HEK293 (cell line): ENCODE results near the gene CEP72.

Experiments
- EGR2 ChIP-seq: fragments of 450-650 bp; formaldehyde crosslinking; IDR thresholded peaks from 2 replicates; pipeline ENCODE4 v1.5.1; 2016; ENCODE audit warnings: low read depth, missing biosample characterization, missing genetic modification characterization
- GLIS1 ChIP-seq: fragments of 450-650 bp; formaldehyde crosslinking; IDR thresholded peaks from 2 replicates; pipeline ENCODE4 v1.5.1; 2016; ENCODE audit warnings: missing biosample characterization, missing genetic modification characterization
- KLF16 ChIP-seq: fragments of 450-650 bp; formaldehyde crosslinking; IDR thresholded peaks from 2 replicates; pipeline ENCODE4 v1.5.1; 2017; ENCODE audit warnings: missing biosample characterization, missing genetic modification characterization
- KLF8 ChIP-seq: fragments of 450-650 bp; formaldehyde crosslinking; IDR thresholded peaks from 2 replicates; pipeline ENCODE4 v1.5.1; 2016; ENCODE audit warnings: missing biosample characterization, missing genetic modification characterization
- OVOL3 ChIP-seq: fragments of 450-650 bp; formaldehyde crosslinking; IDR thresholded peaks from 2 replicates; pipeline ENCODE4 v1.5.1; 2016; ENCODE audit warnings: missing biosample characterization, missing genetic modification characterization
- ZBTB44 ChIP-seq: fragments of 450-650 bp; IDR thresholded peaks from 2 replicates; pipeline ENCODE4 v1.5.1; 2018; ENCODE audit warnings: missing biosample characterization, mild to moderate bottlenecking, missing genetic modification characterization
- ZFHX2 ChIP-seq: fragments of 450-650 bp; formaldehyde crosslinking; conservative IDR thresholded peaks from 2 replicates; pipeline ENCODE4 v1.5.1; 2016; ENCODE audit warnings: missing biosample characterization, missing genetic modification characterization
- ZIC2 ChIP-seq: fragments of 450-650 bp; formaldehyde crosslinking; IDR thresholded peaks from 2 replicates; pipeline ENCODE4 v1.5.1; 2016; ENCODE audit warnings: missing biosample characterization, missing genetic modification characterization
- ZNF114 ChIP-seq: fragments of 450-650 bp; formaldehyde crosslinking; IDR thresholded peaks from 2 replicates; pipeline ENCODE4 v1.5.0; 2017; ENCODE audit warnings: missing biosample characterization, missing genetic modification characterization
- ZNF121 ChIP-seq: fragments of 450-650 bp; formaldehyde crosslinking; IDR thresholded peaks from 2 replicates; pipeline ENCODE4 v1.5.1; 2016; ENCODE audit warnings: missing biosample characterization, missing genetic modification characterization
- ZNF133 ChIP-seq: fragments of 450-650 bp; formaldehyde crosslinking; IDR thresholded peaks from 2 replicates; pipeline ENCODE4 v1.5.1; 2016; ENCODE audit warnings: missing biosample characterization, missing genetic modification characterization
- ZNF138 ChIP-seq: fragments of 450-650 bp; formaldehyde crosslinking; IDR thresholded peaks from 2 replicates; pipeline ENCODE4 v1.5.1; 2016; ENCODE audit warnings: missing biosample characterization, missing genetic modification characterization, borderline replicate concordance
- ZNF280D ChIP-seq: fragments of 450-650 bp; formaldehyde crosslinking; IDR thresholded peaks from 2 replicates; pipeline ENCODE4 v1.5.1; 2016; ENCODE audit warnings: missing biosample characterization, missing genetic modification characterization
- ZNF398 ChIP-seq: fragments of 450-650 bp; formaldehyde crosslinking; IDR thresholded peaks from 2 replicates; pipeline ENCODE4 v1.5.1; 2017; ENCODE audit warnings: missing biosample characterization, missing genetic modification characterization
- ZNF561 ChIP-seq: fragments of 450-650 bp; IDR thresholded peaks from 2 replicates; pipeline ENCODE4 v1.5.1; 2018; ENCODE audit warnings: missing biosample characterization, missing genetic modification characterization, borderline replicate concordance
- ZNF747 ChIP-seq: fragments of 450-650 bp; formaldehyde crosslinking; IDR thresholded peaks from 2 replicates; pipeline ENCODE4 v1.5.1; 2016; ENCODE audit warnings: missing biosample characterization, missing genetic modification characterization
- TF ChIP-seq, protein P1 (sequence below): fragments of 450-650 bp; formaldehyde crosslinking; IDR thresholded peaks from 2 replicates; pipeline ENCODE4 v1.5.1; 2016; ENCODE audit warnings: missing biosample characterization, missing genetic modification characterization
- TF ChIP-seq, protein P2 (sequence below): fragments of 450-650 bp; formaldehyde crosslinking; IDR thresholded peaks from 2 replicates; pipeline ENCODE4 v1.5.1; 2016; ENCODE audit warnings: missing biosample characterization, missing genetic modification characterization
- TF ChIP-seq, protein P3 (sequence below): fragments of 450-650 bp; formaldehyde crosslinking; IDR thresholded peaks from 2 replicates; pipeline ENCODE4 v1.5.1; 2016; ENCODE audit warnings: missing biosample characterization, missing genetic modification characterization
- TF ChIP-seq, protein P4 (sequence below): fragments of 450-650 bp; formaldehyde crosslinking; IDR thresholded peaks from 2 replicates; pipeline ENCODE4 v1.5.1; 2016; ENCODE audit warnings: missing biosample characterization, missing genetic modification characterization, low read depth
- TF ChIP-seq, protein P5 (sequence below): fragments of 450-650 bp; formaldehyde crosslinking; IDR thresholded peaks from 2 replicates; pipeline ENCODE4 v1.5.1; 2017; ENCODE audit warnings: missing biosample characterization, missing genetic modification characterization

CEP72 gene

GRCh38 chr5:616484-617039 is 4.4 kb downstream of the CEP72 start (continued):
- TF ChIP-seq EGR2 (tag by site-specific recombination), result peak; percentile 78; the same call in 1 of the 2 replicates
- TF ChIP-seq ZNF280D (tag by site-specific recombination), result no peak
- no peak for TF ChIP-seq ZNF138
- no peak for TF ChIP-seq ZBTB44
- no peak for TF ChIP-seq ZNF747 (tag by site-specific recombination)
- no peak for TF ChIP-seq ZNF398 (tag by site-specific recombination)
- TF ChIP-seq, protein P1, sequence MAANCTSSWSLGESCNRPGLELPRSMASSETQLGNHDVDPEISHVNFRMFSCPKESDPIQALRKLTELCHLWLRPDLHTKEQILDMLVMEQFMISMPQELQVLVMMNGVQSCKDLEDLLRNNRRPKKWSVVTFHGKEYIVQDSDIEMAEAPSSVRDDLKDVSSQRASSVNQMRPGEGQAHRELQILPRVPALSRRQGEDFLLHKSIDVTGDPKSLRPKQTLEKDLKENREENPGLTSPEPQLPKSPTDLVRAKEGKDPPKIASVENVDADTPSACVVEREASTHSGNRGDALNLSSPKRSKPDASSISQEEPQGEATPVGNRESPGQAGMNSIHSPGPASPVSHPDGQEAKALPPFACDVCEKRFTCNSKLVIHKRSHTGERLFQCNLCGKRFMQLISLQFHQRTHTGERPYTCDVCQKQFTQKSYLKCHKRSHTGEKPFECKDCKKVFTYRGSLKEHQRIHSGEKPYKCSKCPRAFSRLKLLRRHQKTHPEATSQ (tag by site-specific recombination), result no peak
- no peak for TF ChIP-seq KLF16 (tag by site-specific recombination)
- 0 out of 2 replicates have a peak, but pooled peaks have one; percentile 28 for TF ChIP-seq ZIC2 (tag by site-specific recombination)
- TF ChIP-seq, protein P2, sequence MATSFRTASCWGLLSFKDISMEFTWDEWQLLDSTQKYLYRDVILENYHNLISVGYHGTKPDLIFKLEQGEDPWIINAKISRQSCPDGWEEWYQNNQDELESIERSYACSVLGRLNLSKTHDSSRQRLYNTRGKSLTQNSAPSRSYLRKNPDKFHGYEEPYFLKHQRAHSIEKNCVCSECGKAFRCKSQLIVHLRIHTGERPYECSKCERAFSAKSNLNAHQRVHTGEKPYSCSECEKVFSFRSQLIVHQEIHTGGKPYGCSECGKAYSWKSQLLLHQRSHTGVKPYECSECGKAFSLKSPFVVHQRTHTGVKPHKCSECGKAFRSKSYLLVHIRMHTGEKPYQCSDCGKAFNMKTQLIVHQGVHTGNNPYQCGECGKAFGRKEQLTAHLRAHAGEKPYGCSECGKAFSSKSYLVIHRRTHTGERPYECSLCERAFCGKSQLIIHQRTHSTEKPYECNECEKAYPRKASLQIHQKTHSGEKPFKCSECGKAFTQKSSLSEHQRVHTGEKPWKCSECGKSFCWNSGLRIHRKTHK, result no peak
- TF ChIP-seq ZNF561 (tag by site-specific recombination), result no peak
- no peak for TF ChIP-seq KLF8 (tag by site-specific recombination)
- TF ChIP-seq, protein P3, sequence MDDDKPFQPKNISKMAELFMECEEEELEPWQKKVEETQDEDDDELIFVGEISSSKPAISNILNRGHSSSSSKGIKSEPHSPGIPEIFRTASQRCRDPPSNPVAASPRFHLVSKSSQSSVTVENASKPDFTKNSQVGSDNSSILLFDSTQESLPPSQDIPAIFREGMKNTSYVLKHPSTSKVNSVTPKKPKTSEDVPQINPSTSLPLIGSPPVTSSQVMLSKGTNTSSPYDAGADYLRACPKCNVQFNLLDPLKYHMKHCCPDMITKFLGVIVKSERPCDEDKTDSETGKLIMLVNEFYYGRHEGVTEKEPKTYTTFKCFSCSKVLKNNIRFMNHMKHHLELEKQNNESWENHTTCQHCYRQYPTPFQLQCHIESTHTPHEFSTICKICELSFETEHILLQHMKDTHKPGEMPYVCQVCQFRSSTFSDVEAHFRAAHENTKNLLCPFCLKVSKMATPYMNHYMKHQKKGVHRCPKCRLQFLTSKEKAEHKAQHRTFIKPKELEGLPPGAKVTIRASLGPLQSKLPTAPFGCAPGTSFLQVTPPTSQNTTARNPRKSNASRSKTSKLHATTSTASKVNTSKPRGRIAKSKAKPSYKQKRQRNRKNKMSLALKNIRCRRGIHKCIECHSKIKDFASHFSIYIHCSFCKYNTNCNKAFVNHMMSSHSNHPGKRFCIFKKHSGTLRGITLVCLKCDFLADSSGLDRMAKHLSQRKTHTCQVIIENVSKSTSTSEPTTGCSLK (tag by site-specific recombination), result no peak
- TF ChIP-seq, protein P4, sequence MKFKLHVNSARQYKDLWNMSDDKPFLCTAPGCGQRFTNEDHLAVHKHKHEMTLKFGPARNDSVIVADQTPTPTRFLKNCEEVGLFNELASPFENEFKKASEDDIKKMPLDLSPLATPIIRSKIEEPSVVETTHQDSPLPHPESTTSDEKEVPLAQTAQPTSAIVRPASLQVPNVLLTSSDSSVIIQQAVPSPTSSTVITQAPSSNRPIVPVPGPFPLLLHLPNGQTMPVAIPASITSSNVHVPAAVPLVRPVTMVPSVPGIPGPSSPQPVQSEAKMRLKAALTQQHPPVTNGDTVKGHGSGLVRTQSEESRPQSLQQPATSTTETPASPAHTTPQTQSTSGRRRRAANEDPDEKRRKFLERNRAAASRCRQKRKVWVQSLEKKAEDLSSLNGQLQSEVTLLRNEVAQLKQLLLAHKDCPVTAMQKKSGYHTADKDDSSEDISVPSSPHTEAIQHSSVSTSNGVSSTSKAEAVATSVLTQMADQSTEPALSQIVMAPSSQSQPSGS (tag by site-specific recombination), result 0 out of 2 replicates have a peak, but pooled peaks have one; percentile 50
- peak; percentile 89 for TF ChIP-seq ZNF121
- TF ChIP-seq ZFHX2 (tag by site-specific recombination), result peak; percentile 94
- TF ChIP-seq, protein P5, sequence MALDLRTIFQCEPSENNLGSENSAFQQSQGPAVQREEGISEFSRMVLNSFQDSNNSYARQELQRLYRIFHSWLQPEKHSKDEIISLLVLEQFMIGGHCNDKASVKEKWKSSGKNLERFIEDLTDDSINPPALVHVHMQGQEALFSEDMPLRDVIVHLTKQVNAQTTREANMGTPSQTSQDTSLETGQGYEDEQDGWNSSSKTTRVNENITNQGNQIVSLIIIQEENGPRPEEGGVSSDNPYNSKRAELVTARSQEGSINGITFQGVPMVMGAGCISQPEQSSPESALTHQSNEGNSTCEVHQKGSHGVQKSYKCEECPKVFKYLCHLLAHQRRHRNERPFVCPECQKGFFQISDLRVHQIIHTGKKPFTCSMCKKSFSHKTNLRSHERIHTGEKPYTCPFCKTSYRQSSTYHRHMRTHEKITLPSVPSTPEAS (tag by site-specific recombination), result peak; percentile 52
- TF ChIP-seq ZNF133 (tag by site-specific recombination), result no peak
- TF ChIP-seq GLIS1 (tag by site-specific recombination), result peak; percentile 89
- no peak for TF ChIP-seq ZNF114 (tag by site-specific recombination)
- no peak for TF ChIP-seq OVOL3 (tag by site-specific recombination)
